Panc1 (cell line): ENCODE data around the gene SOX5.

Experiments used
- CTCF ChIP-seq: fragments of 450-650 bp; IDR thresholded peaks from 2 replicates; pipeline ENCODE4 v1.5.1; 2017; ENCODE audit warnings: mild to moderate bottlenecking
- POLR2AphosphoS5 ChIP-seq: IDR thresholded peaks from 2 replicates; pipeline ENCODE4 v1.6.1; 2012; ENCODE audit warnings: mild to moderate bottlenecking, low read depth, low read length, moderate library complexity
- REST ChIP-seq, 2 experiments: IDR thresholded peaks; 2 replicates each; pipeline ENCODE4 v1.6.1; 2011 to 2012; ENCODE audit warnings: low read depth in 2 of 2, control low read depth in 1 of 2, low read length in 1 of 2, mild to moderate bottlenecking in 1 of 2, moderate library complexity in 1 of 2; ENCODE audit not compliant: insufficient read depth in 1 of 2
- TCF7L2 ChIP-seq: IDR thresholded peaks from 2 replicates; pipeline ENCODE4 v1.6.1; 2011; ENCODE audit warnings: mild to moderate bottlenecking, low read depth, low read length, inconsistent platforms

GRCh38 chr12:23555825-23556207 is 393.7 kb downstream of the SOX5 start:
- TF ChIP-seq CTCF, result no peak
- TF ChIP-seq REST (IDR thresholded peaks at IDR 0.05; ENCODE audit: insufficient read depth in 1 of 2, low read depth in 2 of 2, low read length in 1 of 2), result no peak
- no peak for TF ChIP-seq POLR2AphosphoS5
- no peak for TF ChIP-seq TCF7L2
